GM23338 (cell line): ENCODE measurements around the gene ESPNL. TPM values are rescaled to one million over a fixed set of nuclear protein-coding genes. Genes with fewer than 3 reads are reported as not detected.

Source experiments
- ATAC-seq: fragments of 200-7000 bp; cut with Tn5 transposase; 3 replicates; pipeline ENCODE4 v1.9.1; 2020
- DNase-seq: peaks from one replicate; pipeline ENCODE4 v3.0.0-alpha.2; 2015; ENCODE audit warnings: low spot score
- H2AFZ ChIP-seq: fragments of 200-600 bp; sonication (generic); 2 replicates; pipeline ENCODE4 v1.8.0; 2016; ENCODE audit warnings: antibody characterized with exemption, mild to moderate bottlenecking, moderate library complexity
- H3F3A ChIP-seq: fragments of 200-600 bp; sonication (generic); replicated peaks from 2 replicates; pipeline ENCODE4 v1.8.0; 2017; ENCODE audit warnings: antibody characterized with exemption, mixed run types, low read depth
- H3K27ac ChIP-seq: fragments of 200-600 bp; sonication (generic); 2 replicates; pipeline ENCODE4 v1.6.1; 2016; ENCODE audit warnings: low read depth
- H3K27me3 ChIP-seq: fragments of 200-600 bp; sonication (generic); 2 replicates; pipeline ENCODE4 v1.8.0; 2016; ENCODE audit warnings: mild to moderate bottlenecking, mixed run types, moderate library complexity; ENCODE audit not compliant: insufficient read depth
- H3K36me3 ChIP-seq: fragments of 200-600 bp; sonication (generic); 2 replicates; pipeline ENCODE4 v1.8.0; 2016; ENCODE audit warnings: mild to moderate bottlenecking; ENCODE audit not compliant: insufficient read depth
- H3K4me1 ChIP-seq: fragments of 200-600 bp; sonication (generic); 2 replicates; pipeline ENCODE4 v1.8.0; 2016; ENCODE audit warnings: mild to moderate bottlenecking, moderate library complexity; ENCODE audit not compliant: insufficient read depth
- H3K4me2 ChIP-seq: fragments of 200-600 bp; sonication (generic); 2 replicates; pipeline ENCODE4 v1.7.1; 2017; ENCODE audit warnings: mixed run types
- H3K4me3 ChIP-seq: fragments of 200-600 bp; sonication (generic); 2 replicates; pipeline ENCODE4 v1.6.1; 2016; ENCODE audit warnings: mixed run types
- H3K79me2 ChIP-seq: fragments of 200-600 bp; sonication (generic); replicated peaks from 2 replicates; pipeline ENCODE4 v1.8.0; 2017; ENCODE audit warnings: mild to moderate bottlenecking; ENCODE audit not compliant: insufficient read depth
- H3K9me2 ChIP-seq: fragments of 200-600 bp; sonication (generic); 2 replicates; pipeline ENCODE4 v1.8.0; 2017; ENCODE audit not compliant: insufficient read depth
- H4K20me1 ChIP-seq: fragments of 200-600 bp; sonication (generic); replicated peaks from 2 replicates; pipeline ENCODE4 v1.8.0; 2017; ENCODE audit warnings: mild to moderate bottlenecking; ENCODE audit not compliant: insufficient read depth
- H3K27ac Mint-ChIP-seq: 2 replicates; pipeline ENCODE4 v1.8.0; 2020; ENCODE audit warnings: inconsistent platforms, mild to moderate bottlenecking, moderate library complexity, mixed read lengths
- H3K27me3 Mint-ChIP-seq: 3 replicates; pipeline ENCODE4 v1.8.0; 2022; ENCODE audit warnings: low read depth, mild to moderate bottlenecking, moderate library complexity, mixed read lengths, inconsistent platforms; ENCODE audit not compliant: insufficient read depth, poor library complexity
- H3K36me3 Mint-ChIP-seq: 3 replicates; pipeline ENCODE4 v1.8.0; 2021; ENCODE audit warnings: low read depth, mild to moderate bottlenecking, inconsistent platforms, moderate library complexity, mixed read lengths
- H3K4me1 Mint-ChIP-seq: 3 replicates; pipeline ENCODE4 v1.8.0; 2020; ENCODE audit warnings: mild to moderate bottlenecking, inconsistent platforms, mixed read lengths
- H3K4me3 Mint-ChIP-seq: 3 replicates; pipeline ENCODE4 v1.8.0; 2021; ENCODE audit warnings: moderate library complexity, mild to moderate bottlenecking, inconsistent platforms, mixed read lengths
- H3K9me3 Mint-ChIP-seq: 3 replicates; pipeline ENCODE4 v1.8.0; 2020; ENCODE audit warnings: moderate library complexity, mild to moderate bottlenecking, inconsistent platforms, mixed read lengths
- CREB1 ChIP-seq: fragments of 250-450 bp; sonication (Bioruptor Pico); IDR thresholded peaks from 2 replicates; pipeline ENCODE4 v1.5.0; 2020; ENCODE audit warnings: low read depth, mild to moderate bottlenecking, moderate library complexity
- EZH2 ChIP-seq: fragments of 200-600 bp; sonication (generic); IDR thresholded peaks from one replicate; pipeline ENCODE4 v1.8.0; 2017; ENCODE audit warnings: antibody characterized with exemption, mild to moderate bottlenecking, low read depth; ENCODE audit not compliant: unreplicated experiment
- EZH2phosphoT487 ChIP-seq: fragments of 200-600 bp; sonication (generic); IDR thresholded peaks from one replicate; pipeline ENCODE4 v1.8.1; 2018; ENCODE audit warnings: antibody characterized with exemption; ENCODE audit not compliant: unreplicated experiment
- NANOG ChIP-seq: IDR thresholded peaks from 2 replicates; pipeline ENCODE4 v1.6.1; 2016; ENCODE audit warnings: antibody characterized with exemption, borderline replicate concordance
- POLR2AphosphoS5 ChIP-seq: IDR thresholded peaks from 2 replicates; pipeline ENCODE4 v1.6.1; 2016; ENCODE audit warnings: antibody characterized with exemption, low read depth
- ZNF114 ChIP-seq: fragments of 250-450 bp; sonication (Bioruptor Pico); IDR thresholded peaks from 2 replicates; pipeline ENCODE4 v1.5.0; 2020; ENCODE audit warnings: mild to moderate bottlenecking, moderate library complexity
- ZNF331 ChIP-seq: fragments of 250-450 bp; sonication (Bioruptor Pico); IDR thresholded peaks from 2 replicates; pipeline ENCODE4 v1.5.0; 2020; ENCODE audit warnings: low read depth, mild to moderate bottlenecking, moderate library complexity
- polyA plus RNA-seq: library from polyadenylated mRNA; unstranded; fragments of >200 nt; fragmentation: Nextera tagmentation; extraction: Ambion mirVana; gene quantifications from 2 replicates; pipeline ENCODE4 v1.2.1, GENCODE V29; 2016
- total RNA-seq: library from RNA; depleted of rRNA; stranded (reverse); fragments of >200 nt; shearing (Covaris generic); gene quantifications from 2 replicates; pipeline ENCODE4 v1.2.3, GENCODE V29; 2014
- TF ChIP-seq, protein P1 (sequence below): IDR thresholded peaks from one replicate; pipeline ENCODE4 v1.6.1; 2018; ENCODE audit warnings: antibody characterized with exemption; ENCODE audit not compliant: unreplicated experiment
- TF ChIP-seq, protein P2 (sequence below), 2 experiments: fragments of 200-600 bp in 1 of 2; sonication (generic) in 1 of 2; conservative IDR thresholded peaks; 2 replicates each; pipeline versions ENCODE4 v1.5.1 to v1.6.1; 2016 to 2017; ENCODE audit warnings: antibody characterized with exemption in 2 of 2, low read depth in 2 of 2, mild to moderate bottlenecking in 2 of 2, moderate library complexity in 1 of 2
- TF ChIP-seq, protein P3 (sequence below): fragments of 250-450 bp; sonication (Bioruptor Pico); IDR thresholded peaks from 2 replicates; pipeline ENCODE4 v1.5.0; 2020; ENCODE audit warnings: mild to moderate bottlenecking, moderate library complexity

ESPNL gene
- total and polyA plus RNA-seq, 2 experiments from 2014 or later = 0.44 to 3.1 TPM

DNA sequence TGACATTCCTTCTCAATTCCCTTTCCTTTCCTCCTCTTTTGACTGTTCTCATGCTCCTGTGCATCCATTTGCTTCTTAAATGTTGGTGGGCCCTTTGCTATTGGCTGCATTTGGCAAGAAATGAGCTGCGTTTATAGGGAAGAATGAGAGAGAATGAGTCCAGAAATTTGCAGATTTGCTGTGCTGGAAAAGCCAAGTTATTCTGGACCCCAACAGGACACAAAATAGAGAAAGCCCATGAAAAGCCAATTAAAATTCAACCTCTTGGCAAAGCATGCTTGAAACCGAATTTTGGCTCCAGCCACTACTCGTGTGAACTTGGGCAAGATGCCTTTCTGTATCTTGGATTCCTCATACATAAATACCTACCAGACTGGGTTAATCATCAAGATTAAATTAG, 40.6 kb upstream of the ESPNL start:
- Histone ChIP-seq H2AFZ (no peak overlapping the region), H3K9me2 (no peaks in the 10 kb centered on the region), H3K4me1 (peaks cover 19% of the 10 kb centered on the region), H3K4me2 (peak overlapping the region; percentile 98), H3F3A (0 out of 2 replicates have a peak, but pooled peaks cover 3% of the 10 kb centered on the region), H3K79me2 (peaks cover 41% of the 10 kb centered on the region), H3K36me3 (peaks cover 3% of the 10 kb centered on the region; the same call in 1 of the 2 replicates), H3K4me3 (peak overlapping the region; percentile 99), H3K27me3 (no peaks in the 10 kb centered on the region), H3K27ac (no peak overlapping the region), H4K20me1 (no peaks in the 10 kb centered on the region)
- TF ChIP-seq NANOG = no peak
- TF ChIP-seq, protein P1, sequence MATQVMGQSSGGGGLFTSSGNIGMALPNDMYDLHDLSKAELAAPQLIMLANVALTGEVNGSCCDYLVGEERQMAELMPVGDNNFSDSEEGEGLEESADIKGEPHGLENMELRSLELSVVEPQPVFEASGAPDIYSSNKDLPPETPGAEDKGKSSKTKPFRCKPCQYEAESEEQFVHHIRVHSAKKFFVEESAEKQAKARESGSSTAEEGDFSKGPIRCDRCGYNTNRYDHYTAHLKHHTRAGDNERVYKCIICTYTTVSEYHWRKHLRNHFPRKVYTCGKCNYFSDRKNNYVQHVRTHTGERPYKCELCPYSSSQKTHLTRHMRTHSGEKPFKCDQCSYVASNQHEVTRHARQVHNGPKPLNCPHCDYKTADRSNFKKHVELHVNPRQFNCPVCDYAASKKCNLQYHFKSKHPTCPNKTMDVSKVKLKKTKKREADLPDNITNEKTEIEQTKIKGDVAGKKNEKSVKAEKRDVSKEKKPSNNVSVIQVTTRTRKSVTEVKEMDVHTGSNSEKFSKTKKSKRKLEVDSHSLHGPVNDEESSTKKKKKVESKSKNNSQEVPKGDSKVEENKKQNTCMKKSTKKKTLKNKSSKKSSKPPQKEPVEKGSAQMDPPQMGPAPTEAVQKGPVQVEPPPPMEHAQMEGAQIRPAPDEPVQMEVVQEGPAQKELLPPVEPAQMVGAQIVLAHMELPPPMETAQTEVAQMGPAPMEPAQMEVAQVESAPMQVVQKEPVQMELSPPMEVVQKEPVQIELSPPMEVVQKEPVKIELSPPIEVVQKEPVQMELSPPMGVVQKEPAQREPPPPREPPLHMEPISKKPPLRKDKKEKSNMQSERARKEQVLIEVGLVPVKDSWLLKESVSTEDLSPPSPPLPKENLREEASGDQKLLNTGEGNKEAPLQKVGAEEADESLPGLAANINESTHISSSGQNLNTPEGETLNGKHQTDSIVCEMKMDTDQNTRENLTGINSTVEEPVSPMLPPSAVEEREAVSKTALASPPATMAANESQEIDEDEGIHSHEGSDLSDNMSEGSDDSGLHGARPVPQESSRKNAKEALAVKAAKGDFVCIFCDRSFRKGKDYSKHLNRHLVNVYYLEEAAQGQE = no peak
- TF ChIP-seq EZH2 = no peak
- no peak for TF ChIP-seq CREB1
- TF ChIP-seq POLR2AphosphoS5 = no peak
- TF ChIP-seq, protein P2, sequence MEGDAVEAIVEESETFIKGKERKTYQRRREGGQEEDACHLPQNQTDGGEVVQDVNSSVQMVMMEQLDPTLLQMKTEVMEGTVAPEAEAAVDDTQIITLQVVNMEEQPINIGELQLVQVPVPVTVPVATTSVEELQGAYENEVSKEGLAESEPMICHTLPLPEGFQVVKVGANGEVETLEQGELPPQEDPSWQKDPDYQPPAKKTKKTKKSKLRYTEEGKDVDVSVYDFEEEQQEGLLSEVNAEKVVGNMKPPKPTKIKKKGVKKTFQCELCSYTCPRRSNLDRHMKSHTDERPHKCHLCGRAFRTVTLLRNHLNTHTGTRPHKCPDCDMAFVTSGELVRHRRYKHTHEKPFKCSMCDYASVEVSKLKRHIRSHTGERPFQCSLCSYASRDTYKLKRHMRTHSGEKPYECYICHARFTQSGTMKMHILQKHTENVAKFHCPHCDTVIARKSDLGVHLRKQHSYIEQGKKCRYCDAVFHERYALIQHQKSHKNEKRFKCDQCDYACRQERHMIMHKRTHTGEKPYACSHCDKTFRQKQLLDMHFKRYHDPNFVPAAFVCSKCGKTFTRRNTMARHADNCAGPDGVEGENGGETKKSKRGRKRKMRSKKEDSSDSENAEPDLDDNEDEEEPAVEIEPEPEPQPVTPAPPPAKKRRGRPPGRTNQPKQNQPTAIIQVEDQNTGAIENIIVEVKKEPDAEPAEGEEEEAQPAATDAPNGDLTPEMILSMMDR (conservative IDR thresholded peaks at IDR 0.05; ENCODE audit: low read depth in 2 of 2) = no peak
- peak overlapping the region; percentile 85 for H3K4me3 Mint-ChIP-seq
- H3K36me3 Mint-ChIP-seq = peaks cover 26% of the 10 kb centered on the region
- peaks cover 25% of the 10 kb centered on the region for H3K4me1 Mint-ChIP-seq
- no peak for DNase-seq
- ATAC-seq = no peak
- peaks cover 12% of the 10 kb centered on the region for H3K9me3 Mint-ChIP-seq
- H3K27me3 Mint-ChIP-seq = peaks cover 5% of the 10 kb centered on the region
- H3K27ac Mint-ChIP-seq = no peak overlapping the region

DNA sequence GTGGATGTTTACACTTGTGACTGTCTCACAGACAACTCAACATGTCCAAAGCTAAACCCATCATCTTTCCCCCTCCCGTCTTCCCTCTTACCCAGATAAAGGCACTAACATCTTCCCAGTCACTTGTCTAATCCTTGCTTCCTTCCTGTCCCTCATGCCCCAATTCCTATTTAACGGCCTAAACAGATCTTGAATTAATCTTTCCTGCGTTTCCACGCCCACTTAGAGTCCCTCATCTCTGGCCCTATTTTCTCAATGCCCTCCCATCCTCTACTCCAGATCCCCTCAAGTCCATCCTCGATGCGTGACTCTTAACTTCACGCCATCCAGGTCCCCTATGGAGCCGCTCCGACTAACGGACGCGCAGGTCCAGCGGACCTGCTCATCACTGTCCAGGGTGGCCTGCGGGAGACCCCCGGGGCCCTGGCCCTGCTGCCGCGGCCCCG, 40.0 kb upstream of the ESPNL start:
- ATAC-seq = no peak
- H3K4me2 ChIP-seq = peak overlapping the region; percentile 98
- H3K27me3 ChIP-seq = no peaks in the 10 kb centered on the region
- Mint-ChIP-seq H3K4me1 (peaks cover 25% of the 10 kb centered on the region), H3K4me3 (peak overlapping the region; percentile 85), H3K36me3 (peaks cover 31% of the 10 kb centered on the region), H3K27me3 (peaks cover 5% of the 10 kb centered on the region), H3K27ac (peak overlapping the region; percentile 36), H3K9me3 (peaks cover 12% of the 10 kb centered on the region)
- H2AFZ ChIP-seq = peak overlapping the region; percentile 93
- H3K4me1 ChIP-seq = peaks cover 19% of the 10 kb centered on the region
- H3K9me2 ChIP-seq = no peaks in the 10 kb centered on the region
- peaks cover 47% of the 10 kb centered on the region for H3K79me2 ChIP-seq
- H3K4me3 ChIP-seq = peak overlapping the region; percentile 99
- H3K27ac ChIP-seq = peak overlapping the region; percentile 86; the same call in 1 of the 2 replicates
- H4K20me1 ChIP-seq = no peaks in the 10 kb centered on the region
- peak; percentile 32 for DNase-seq
- H3F3A ChIP-seq = 0 out of 2 replicates have a peak, but pooled peaks cover 3% of the 10 kb centered on the region
- peaks cover 9% of the 10 kb centered on the region for H3K36me3 ChIP-seq
- TF ChIP-seq ZNF331 (no peak), ZNF114 (CRISPR knock-in tag) (no peak), CREB1 (no peak), EZH2phosphoT487 (no peak)
- TF ChIP-seq, protein P3, sequence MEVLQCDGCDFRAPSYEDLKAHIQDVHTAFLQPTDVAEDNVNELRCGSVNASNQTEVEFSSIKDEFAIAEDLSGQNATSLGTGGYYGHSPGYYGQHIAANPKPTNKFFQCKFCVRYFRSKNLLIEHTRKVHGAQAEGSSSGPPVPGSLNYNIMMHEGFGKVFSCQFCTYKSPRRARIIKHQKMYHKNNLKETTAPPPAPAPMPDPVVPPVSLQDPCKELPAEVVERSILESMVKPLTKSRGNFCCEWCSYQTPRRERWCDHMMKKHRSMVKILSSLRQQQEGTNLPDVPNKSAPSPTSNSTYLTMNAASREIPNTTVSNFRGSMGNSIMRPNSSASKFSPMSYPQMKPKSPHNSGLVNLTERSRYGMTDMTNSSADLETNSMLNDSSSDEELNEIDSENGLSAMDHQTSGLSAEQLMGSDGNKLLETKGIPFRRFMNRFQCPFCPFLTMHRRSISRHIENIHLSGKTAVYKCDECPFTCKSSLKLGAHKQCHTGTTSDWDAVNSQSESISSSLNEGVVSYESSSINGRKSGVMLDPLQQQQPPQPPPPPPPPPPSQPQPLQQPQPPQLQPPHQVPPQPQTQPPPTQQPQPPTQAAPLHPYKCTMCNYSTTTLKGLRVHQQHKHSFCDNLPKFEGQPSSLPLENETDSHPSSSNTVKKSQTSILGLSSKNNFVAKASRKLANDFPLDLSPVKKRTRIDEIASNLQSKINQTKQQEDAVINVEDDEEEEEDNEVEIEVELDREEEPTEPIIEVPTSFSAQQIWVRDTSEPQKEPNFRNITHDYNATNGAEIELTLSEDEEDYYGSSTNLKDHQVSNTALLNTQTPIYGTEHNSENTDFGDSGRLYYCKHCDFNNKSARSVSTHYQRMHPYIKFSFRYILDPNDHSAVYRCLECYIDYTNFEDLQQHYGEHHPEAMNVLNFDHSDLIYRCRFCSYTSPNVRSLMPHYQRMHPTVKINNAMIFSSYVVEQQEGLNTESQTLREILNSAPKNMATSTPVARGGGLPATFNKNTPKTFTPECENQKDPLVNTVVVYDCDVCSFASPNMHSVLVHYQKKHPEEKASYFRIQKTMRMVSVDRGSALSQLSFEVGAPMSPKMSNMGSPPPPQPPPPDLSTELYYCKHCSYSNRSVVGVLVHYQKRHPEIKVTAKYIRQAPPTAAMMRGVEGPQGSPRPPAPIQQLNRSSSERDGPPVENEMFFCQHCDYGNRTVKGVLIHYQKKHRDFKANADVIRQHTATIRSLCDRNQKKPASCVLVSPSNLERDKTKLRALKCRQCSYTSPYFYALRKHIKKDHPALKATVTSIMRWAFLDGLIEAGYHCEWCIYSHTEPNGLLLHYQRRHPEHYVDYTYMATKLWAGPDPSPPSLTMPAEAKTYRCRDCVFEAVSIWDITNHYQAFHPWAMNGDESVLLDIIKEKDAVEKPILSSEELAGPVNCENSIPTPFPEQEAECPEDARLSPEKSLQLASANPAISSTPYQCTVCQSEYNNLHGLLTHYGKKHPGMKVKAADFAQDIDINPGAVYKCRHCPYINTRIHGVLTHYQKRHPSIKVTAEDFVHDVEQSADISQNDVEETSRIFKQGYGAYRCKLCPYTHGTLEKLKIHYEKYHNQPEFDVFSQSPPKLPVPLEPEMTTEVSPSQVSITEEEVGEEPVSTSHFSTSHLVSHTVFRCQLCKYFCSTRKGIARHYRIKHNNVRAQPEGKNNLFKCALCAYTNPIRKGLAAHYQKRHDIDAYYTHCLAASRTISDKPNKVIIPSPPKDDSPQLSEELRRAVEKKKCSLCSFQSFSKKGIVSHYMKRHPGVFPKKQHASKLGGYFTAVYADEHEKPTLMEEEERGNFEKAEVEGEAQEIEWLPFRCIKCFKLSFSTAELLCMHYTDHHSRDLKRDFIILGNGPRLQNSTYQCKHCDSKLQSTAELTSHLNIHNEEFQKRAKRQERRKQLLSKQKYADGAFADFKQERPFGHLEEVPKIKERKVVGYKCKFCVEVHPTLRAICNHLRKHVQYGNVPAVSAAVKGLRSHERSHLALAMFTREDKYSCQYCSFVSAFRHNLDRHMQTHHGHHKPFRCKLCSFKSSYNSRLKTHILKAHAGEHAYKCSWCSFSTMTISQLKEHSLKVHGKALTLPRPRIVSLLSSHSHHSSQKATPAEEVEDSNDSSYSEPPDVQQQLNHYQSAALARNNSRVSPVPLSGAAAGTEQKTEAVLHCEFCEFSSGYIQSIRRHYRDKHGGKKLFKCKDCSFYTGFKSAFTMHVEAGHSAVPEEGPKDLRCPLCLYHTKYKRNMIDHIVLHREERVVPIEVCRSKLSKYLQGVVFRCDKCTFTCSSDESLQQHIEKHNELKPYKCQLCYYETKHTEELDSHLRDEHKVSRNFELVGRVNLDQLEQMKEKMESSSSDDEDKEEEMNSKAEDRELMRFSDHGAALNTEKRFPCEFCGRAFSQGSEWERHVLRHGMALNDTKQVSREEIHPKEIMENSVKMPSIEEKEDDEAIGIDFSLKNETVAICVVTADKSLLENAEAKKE (CRISPR knock-in tag) = no peak
